BE2C (cell line): ENCODE results near the gene MAPK13.

Source experiments
- DNase-seq: peaks from one replicate; pipeline ENCODE4 v3.0.0-alpha.2; 2020
- H3K27me3 ChIP-seq: fragments of 250-450 bp; sonication (Bioruptor Pico); 2 replicates; pipeline ENCODE4 v1.5.1; 2020; ENCODE audit warnings: mild to moderate bottlenecking
- H3K36me3 ChIP-seq: fragments of 250-450 bp; sonication (Bioruptor Pico); 2 replicates; pipeline ENCODE4 v1.5.1; 2020; ENCODE audit warnings: mild to moderate bottlenecking
- H3K4me1 ChIP-seq: fragments of 250-450 bp; sonication (Bioruptor Pico); 2 replicates; pipeline ENCODE4 v1.5.1; 2020
- H3K4me3 ChIP-seq: 2 replicates; pipeline ENCODE4 v1.5.1; 2011; ENCODE audit warnings: low read depth, low read length
- H3K9me3 ChIP-seq: fragments of 250-450 bp; sonication (Bioruptor Pico); 2 replicates; pipeline ENCODE4 v1.5.1; 2020
- TF ChIP-seq, protein P1 (sequence below): IDR thresholded peaks from 2 replicates; pipeline ENCODE4 v1.5.1; 2012; ENCODE audit warnings: mild to moderate bottlenecking, low read depth, low read length

MAPK13 gene

DNA sequence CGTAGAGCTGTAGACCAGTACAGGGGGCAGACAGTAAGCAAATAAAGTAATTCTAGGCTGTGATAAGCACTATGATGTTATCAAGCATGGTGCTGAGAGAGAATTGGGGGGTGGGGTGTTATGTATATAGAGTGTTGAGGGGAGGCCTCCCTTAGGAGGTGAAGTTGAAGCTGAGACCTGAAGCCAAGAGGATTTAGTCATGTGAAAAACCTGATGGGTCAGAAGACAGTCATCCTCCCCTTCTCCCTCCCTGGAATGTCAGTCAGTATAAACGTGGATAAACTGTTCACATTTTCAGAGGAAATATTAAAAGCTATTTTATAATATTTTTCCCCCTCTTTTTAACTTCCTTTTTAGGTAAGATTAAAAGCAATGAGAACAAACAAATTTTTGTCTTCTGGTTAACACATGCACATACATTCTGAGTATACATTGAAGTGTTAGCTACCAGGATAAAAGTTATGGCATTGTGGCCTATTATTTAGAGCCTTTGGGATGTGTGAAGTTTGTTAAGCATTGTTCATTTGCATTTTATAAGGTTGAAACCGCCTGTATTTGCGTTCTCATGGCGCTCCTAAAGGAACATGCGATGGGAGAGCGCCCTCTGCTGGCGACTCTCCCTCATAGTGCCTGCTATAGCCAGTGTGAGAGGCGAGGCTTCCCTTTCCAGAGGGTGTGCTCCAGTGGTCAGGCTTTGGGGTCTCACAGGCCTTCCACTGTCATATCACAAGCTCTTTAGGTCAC lies 35.4 kb upstream of the MAPK13 start:
- Histone ChIP-seq H3K9me3 (no peaks in the 10 kb centered on the region), H3K36me3 (peaks cover 4% of the 10 kb centered on the region; the same call in 1 of the 2 replicates), H3K4me1 (peaks cover 8% of the 10 kb centered on the region; the same call in 1 of the 2 replicates), H3K27me3 (no peaks in the 10 kb centered on the region), H3K4me3 (no peak overlapping the region)
- peak; percentile 81 for DNase-seq
- TF ChIP-seq, protein P1, sequence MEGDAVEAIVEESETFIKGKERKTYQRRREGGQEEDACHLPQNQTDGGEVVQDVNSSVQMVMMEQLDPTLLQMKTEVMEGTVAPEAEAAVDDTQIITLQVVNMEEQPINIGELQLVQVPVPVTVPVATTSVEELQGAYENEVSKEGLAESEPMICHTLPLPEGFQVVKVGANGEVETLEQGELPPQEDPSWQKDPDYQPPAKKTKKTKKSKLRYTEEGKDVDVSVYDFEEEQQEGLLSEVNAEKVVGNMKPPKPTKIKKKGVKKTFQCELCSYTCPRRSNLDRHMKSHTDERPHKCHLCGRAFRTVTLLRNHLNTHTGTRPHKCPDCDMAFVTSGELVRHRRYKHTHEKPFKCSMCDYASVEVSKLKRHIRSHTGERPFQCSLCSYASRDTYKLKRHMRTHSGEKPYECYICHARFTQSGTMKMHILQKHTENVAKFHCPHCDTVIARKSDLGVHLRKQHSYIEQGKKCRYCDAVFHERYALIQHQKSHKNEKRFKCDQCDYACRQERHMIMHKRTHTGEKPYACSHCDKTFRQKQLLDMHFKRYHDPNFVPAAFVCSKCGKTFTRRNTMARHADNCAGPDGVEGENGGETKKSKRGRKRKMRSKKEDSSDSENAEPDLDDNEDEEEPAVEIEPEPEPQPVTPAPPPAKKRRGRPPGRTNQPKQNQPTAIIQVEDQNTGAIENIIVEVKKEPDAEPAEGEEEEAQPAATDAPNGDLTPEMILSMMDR = peak; percentile 96

DNA sequence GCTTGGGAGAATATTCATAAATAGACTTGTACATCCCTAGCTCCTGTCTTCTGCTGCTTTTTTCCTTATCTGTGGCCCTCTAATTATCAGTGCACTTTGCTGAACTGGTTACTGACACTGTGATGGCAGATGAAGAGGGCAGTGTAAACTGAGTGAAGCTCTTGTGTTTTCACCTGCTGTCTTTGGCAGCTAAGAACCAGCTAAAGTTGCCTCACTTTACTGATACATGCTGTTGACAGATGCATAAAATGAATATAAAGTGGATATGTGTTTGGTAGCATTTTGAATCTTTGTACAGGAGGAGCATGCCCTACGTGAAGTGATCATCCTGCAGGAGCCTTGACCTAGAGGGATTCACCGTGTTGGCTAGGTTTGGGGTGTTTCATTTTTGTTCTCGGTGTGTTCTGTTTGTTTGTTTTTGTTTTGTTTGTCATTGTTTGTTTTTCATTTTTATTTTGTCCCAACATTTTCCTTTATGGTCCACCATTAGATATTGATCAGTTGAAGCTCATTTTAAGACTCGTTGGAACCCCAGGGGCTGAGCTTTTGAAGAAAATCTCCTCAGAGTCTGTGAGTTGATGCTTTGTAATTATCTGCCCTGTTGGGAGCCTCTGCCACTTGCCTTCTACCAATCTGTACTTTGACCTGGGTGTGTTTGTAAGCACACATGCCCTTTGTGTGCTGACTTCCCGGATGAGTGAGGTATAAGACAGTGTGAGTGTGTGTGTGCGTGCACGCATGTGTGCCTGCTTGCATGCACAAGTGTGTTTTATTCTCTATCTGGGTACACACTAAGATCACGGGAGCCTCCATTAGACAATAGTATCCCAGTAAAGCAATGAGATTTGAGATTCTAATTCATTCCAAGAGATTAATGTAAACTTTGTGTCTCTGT lies 34.6 kb upstream of the MAPK13 start:
- H3K9me3 ChIP-seq = no peaks in the 10 kb centered on the region
- H3K4me3 ChIP-seq = no peak overlapping the region
- H3K4me1 ChIP-seq = peaks cover 13% of the 10 kb centered on the region
- TF ChIP-seq, protein P1 = no peak
- H3K27me3 ChIP-seq = no peaks in the 10 kb centered on the region
- no peak for DNase-seq
- peaks cover 4% of the 10 kb centered on the region; the same call in 1 of the 2 replicates for H3K36me3 ChIP-seq

DNA sequence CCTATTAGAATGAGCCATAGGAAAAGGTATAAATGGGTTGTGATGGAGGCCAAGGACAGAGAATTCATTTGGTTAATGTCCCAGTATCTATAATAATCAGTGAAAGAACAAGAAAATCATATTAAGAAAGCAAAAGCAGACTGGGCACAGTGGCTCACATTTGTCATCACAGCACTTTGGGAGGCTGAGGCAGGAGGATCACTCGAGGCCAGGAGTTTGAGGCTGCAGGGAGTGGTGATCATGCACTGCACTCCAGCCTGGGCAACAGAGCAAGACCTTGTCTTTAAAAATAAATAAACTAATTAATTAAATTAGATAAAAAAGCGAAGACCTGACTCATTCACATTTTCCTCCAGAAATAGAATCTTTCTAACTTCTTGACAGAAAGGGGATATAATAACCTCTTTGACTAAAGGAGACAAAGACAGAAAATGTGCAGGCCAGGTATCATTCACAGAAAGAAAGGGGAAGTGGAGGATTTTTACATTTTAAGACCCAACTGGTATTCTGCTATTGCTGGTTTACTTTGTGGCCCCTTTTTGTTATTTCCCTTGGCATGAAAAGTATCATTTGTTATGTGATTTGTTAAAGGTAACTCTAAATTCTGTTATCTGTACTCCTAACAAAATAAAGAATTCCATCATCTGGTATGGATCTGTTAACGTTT lies 31.9 kb upstream of the MAPK13 start:
- peaks cover 13% of the 10 kb centered on the region for H3K4me1 ChIP-seq
- TF ChIP-seq, protein P1 = no peak
- H3K36me3 ChIP-seq = peaks cover 12% of the 10 kb centered on the region
- no peaks in the 10 kb centered on the region for H3K9me3 ChIP-seq
- no peak for DNase-seq
- H3K27me3 ChIP-seq = no peaks in the 10 kb centered on the region
- no peak overlapping the region for H3K4me3 ChIP-seq

DNA sequence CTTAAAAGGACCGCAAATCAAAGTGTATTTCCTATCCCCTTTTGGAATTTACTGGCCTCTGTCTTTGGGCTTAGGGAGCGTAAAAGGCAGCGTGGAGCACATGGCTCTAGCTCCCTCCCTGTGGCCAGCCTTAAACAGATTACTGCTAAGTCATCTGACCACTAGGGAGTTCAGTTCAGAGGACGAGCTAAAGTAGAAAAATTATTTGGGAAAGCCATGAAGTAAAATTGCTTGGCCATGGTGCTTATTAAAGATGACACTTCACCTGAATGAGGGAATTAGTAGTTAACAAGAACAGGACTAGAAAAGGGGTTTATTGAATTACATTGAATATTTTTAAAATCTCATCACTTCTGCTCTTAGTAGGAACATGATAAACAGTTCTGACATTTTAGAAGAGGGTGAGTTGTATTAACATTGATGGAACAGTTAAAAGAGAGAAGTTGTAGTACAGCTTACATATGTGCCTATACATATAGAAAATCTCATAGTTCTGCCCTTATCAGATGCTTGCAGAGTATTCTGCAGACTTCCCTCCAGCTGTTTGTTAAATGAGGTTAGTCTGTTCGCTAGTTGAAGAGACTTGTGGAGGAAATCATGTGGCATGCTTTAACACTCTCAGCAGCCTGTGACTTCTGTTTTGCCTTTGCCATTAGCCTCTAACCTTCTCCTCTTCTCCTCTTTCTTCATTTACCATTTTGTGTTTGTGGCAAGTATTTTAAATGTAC lies 31.2 kb upstream of the MAPK13 start:
- H3K27me3 ChIP-seq = no peaks in the 10 kb centered on the region
- TF ChIP-seq, protein P1 = no peak
- peaks cover 16% of the 10 kb centered on the region for H3K36me3 ChIP-seq
- no peaks in the 10 kb centered on the region for H3K9me3 ChIP-seq
- peak; percentile 54 for DNase-seq
- H3K4me3 ChIP-seq = no peak overlapping the region
- H3K4me1 ChIP-seq = peaks cover 13% of the 10 kb centered on the region

DNA sequence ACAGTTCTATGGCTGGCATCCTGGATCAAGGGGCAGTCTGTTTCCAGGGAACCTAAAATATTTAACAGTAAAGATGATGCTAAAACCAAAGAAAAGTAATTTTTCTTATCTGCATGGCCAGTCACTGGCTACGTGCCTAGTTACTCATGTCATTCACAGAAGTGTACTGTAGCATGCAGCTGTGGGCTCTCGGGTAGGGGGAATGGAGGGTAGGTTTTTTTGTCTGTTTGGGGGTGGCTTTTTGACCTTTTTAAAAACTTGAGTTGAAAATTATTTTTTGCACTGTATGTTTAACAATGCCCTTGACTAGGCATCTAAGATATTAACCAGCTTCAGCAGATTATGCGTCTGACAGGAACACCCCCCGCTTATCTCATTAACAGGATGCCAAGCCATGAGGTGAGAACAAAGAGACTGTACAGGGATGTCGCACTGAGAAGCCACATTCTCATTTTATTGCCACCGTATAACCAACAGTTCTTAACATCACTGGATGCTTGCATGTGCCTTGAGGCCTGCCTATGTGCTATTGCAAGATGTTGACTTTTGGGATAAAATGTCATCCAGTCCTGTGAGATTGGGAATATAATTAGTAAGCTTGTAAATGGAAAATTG lies 30.3 kb upstream of the MAPK13 start:
- DNase-seq = no peak
- TF ChIP-seq, protein P1 = no peak
- Histone ChIP-seq H3K4me1 (peaks cover 12% of the 10 kb centered on the region), H3K27me3 (no peaks in the 10 kb centered on the region), H3K9me3 (no peaks in the 10 kb centered on the region), H3K4me3 (no peak overlapping the region), H3K36me3 (peaks cover 16% of the 10 kb centered on the region)
